Stimulated activated CD4-positive, alpha-beta T cell treated with anti-CD3 and anti-CD28 coated beads, Interleukin-4, amount 100 ng/mL, for 1 hour (primary cell): ENCODE results near the gene ACYP1.

Source experiments
- DNase-seq: peaks from one replicate; pipeline ENCODE4 v3.0.0-alpha.2; 2020

The ACYP1 gene

GRCh38 chr14:75032939-75033338 is 30.9 kb downstream of the ACYP1 start:
- DNase-seq: no peak

GRCh38 chr14:75030147-75030546 is 33.7 kb downstream of the ACYP1 start:
- no peak for DNase-seq

GRCh38 chr14:75025876-75026275 is 37.9 kb downstream of the ACYP1 start:
- no peak for DNase-seq

GRCh38 chr14:75025082-75025481 is 38.7 kb downstream of the ACYP1 start:
- DNase-seq: no peak

GRCh38 chr14:75023108-75023507 is 40.7 kb downstream of the ACYP1 start:
- DNase-seq: no peak

GRCh38 chr14:75022655-75023054 is 41.2 kb downstream of the ACYP1 start:
- DNase-seq: no peak

- DNase-seq: no peak
Measured at GRCh38 chr14:75018694-75019093, 45.1 kb downstream of the ACYP1 start.

GRCh38 chr14:75016815-75017214 is 47.0 kb downstream of the ACYP1 start:
- no peak for DNase-seq

- no peak for DNase-seq
Measured at GRCh38 chr14:75015496-75015895, 48.3 kb downstream of the ACYP1 start.

- no peak for DNase-seq
Measured at GRCh38 chr14:75013290-75013689, 50.5 kb downstream of the ACYP1 start.

- no peak for DNase-seq
Measured at GRCh38 chr14:75011356-75011994, 52.3 kb downstream of the ACYP1 start.

- DNase-seq: no peak
Measured at GRCh38 chr14:75010472-75011093, 53.2 kb downstream of the ACYP1 start.

GRCh38 chr14:75009176-75009575 is 54.6 kb downstream of the ACYP1 start:
- DNase-seq: no peak

- no peak for DNase-seq
Measured at GRCh38 chr14:75005357-75005756, 58.5 kb downstream of the ACYP1 start.

GRCh38 chr14:75003250-75004027 is 60.4 kb downstream of the ACYP1 start:
- no peak for DNase-seq
